ENCODE data around the gene MAB21L4.

Gene MAB21L4

DNA sequence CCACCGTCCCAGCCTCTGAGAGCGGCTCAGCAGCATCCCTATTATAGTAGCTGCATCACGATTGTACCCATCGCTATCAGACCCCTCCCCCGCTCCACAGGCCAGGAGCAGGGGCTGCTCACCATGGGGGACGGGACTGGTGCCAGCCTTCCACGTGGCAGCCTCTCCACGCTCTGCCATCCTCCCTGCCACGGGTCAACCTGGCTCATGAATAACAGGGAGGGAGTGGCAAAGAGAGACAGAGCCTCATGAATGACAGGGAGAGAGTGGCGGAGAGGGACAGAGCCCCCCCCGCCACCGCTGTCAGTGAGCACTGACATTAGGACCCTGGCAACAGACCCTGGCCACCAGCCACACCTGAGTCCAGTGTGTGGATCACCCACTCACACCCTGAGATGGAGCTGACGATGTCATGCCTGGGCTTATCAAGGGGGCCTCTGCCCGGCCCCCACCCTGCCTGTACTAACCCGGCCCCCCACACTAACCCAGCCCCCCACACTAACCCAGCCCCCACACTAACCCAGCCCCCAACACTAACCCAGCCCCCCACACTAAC lies 27.1 kb upstream of the MAB21L4 start:
- DNase-seq = no peak

DNA sequence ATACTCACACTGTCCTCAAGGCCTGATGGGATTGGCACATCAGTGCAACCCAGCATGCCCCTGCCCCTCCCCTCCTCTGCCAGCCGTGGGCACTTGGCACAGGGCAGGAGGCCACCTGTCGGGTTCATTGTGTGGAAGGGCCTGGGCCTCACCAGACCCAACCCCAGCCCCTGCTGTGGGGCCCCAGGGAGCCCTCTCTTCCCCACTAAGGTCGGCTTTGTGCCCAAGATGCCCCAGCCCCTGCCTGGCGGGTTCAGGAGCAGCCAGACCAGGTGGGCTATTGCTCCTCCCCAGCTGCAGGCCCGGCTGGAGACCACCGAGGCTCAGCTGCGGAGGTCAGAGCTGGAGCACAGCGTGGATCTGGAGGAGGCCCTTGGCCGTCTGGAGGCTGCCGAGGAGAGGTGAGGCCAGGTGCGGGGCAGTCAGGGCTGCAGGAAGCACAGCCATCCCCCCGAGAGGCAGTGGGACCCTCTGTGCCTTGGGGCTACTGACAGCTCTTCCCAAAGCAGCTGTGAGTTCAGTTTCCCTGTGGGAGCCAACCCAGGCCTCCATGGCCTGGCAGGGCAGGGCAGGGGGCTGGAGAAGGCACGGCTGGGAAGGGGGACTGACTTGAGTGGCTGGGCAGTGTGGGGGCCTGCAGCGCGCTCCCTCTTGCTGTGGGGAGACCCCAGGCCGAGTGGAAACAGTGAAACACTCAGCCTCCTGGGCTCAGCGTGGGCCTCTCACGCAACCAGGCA lies 26.5 kb upstream of the MAB21L4 start:
- no peak for DNase-seq

- no peak for DNase-seq
These were observed 26.0 kb upstream of the MAB21L4 start for GRCh38 chr2:240921995-240922244.

DNA sequence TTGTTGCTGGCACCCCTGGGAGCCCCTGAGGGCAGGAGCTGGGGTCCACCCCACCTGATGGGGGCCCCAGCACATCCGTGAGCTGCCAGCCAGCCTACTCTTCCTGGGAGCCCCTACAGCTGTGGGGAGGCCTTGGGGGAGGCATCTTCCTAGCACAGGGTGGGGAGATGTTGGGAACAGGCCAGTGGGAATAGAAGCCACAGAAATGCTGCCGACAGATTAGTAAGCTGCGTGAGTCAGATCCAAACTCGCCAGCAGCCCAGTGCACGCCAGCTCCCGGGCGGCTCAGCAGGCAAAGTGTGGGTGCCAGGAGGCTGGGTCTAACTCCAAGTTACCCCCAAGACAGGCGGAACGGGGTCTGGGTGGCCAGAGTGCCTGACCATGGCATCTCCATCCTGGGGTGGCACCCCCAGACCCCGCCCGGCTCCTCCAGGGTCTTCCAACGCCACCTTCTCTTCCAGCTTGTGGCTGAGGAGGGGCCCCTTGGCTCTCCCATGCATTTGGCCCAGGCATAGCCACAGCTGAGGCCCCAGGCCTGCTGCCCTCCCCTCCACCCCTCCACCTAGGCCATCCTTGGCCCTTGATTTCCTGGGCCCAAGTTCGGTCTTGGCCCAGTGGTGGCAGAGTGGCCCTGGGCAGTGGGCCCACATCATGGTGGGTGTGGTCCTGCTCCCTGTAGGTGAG lies 25.5 kb upstream of the MAB21L4 start:
- DNase-seq = no peak

GRCh38 chr2:240920783-240921231 lies 24.9 kb upstream of the MAB21L4 start:
- no peak for DNase-seq

DNA sequence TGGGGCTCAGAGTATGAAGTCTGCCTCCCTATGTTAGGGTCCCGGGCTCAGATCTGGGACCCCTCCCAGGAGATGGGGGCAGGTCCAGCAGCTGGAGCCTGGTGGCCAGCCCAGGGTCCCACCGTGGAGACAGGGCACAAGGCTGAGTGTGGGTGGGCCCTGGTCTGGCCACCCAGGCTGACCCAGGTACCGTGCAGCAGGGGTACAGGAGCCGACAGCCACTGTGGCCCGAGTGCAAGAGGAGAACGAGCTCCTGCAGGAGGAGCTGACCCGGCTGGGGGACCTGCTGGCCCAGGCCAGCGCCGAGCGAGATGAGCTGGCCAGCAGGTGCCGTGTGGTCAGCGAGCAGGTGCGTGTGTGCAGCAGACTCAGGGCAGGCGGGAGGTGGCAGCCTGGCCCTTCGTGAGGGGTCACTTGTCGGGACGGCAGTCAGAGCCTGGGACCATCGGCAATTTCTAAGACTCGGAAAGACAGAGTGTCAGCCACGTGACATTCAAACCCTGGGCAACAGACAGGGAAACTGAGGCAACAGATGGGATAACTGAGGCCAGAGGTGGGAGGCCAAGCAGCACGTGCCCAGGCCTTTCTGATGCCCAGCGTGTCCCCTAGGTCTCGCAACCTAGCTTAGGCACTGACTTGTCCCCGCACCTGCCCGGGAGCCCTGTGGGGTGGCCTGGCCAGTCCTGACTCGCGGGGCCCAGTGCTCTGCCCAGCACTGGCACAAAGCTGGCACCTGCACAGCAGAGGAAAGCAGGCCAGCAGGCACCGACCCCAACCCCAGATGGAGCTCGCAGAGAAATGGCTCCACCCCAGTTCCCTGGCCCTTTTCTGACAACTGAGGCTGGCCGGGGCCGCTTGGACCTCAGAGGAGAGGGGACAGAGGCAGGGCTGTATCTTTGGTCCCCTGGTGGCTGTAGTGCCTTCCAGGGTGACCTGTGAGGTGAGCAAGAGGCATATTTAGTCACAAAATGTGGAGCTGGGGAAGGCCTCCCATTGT lies 24.1 kb upstream of the MAB21L4 start:
- no peak for DNase-seq

GRCh38 chr2:240919161-240919781 lies 23.3 kb upstream of the MAB21L4 start:
- no peak for DNase-seq

DNA sequence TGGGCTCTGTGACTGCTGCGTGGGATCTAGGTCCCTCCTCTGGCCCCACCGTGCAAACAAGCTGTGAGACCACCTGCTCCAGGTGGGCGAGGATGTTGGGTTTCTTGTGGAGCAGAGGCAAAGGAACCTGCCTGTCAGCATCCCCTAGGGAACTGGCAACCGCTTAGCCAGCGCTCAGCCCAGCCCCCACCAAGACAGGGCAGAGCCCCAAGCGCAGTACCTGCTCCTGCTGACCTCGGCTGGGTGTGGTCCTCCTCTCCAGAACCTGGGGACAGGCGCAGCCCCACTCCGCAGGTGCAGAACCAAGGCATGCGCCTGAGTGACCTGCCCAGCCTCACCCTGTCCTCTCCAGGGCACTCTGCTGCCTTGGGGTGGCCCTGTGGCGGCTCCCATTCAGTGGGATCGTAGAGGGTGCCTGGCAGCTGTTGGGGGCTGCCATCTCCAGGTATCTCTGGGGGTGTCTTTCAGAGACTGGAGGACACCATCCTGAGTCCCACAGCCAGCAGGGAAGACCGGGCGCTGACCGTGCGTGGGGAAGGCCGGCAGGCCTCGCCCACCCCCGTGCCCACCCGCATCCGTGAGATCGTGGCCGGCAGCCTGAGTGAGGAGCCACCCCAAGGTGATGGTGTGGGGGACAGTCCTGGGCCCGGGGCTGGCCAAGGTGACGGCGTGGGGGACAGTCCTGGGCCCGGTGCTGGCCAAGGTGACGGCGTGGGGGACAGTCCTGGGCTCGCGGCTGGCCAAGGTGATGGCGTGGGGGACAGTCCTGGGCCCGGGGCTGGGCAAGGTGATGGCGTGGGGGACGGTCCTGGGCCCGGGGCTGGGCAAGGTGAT lies 22.5 kb upstream of the MAB21L4 start:
- DNase-seq = no peak

DNA sequence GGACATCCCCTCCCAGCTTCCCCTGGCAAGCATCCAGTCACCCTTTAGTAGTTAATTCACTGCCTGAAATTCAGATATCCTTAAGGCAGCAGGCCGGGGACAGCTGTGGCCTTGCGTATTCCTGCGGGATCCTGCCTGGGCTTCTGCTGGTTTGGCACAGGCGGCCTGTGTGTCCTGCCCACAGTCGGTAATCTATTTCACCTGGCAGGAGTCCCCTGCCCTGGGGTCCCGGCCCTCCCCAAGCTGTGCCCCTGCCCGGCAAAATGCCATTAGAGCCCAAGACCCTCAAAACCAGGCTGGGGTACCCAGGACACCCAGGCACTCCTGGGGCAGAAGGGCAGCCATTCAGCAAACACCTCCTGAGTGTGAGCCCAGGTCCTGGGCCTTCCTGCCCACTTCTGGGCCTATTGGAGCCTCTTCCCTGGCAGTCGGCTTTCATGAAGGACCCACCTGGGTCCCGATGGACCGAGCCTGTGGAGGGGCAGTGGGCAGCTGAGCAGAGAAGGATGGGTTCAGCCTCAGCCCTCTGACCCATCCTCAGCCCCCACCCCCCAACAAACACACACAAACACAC lies 21.8 kb upstream of the MAB21L4 start:
- no peak for DNase-seq

GRCh38 chr2:240917009-240917683 lies 21.2 kb upstream of the MAB21L4 start:
- DNase-seq = no peak

- DNase-seq = no peak
These were observed 20.6 kb upstream of the MAB21L4 start for GRCh38 chr2:240916571-240917008.

DNA sequence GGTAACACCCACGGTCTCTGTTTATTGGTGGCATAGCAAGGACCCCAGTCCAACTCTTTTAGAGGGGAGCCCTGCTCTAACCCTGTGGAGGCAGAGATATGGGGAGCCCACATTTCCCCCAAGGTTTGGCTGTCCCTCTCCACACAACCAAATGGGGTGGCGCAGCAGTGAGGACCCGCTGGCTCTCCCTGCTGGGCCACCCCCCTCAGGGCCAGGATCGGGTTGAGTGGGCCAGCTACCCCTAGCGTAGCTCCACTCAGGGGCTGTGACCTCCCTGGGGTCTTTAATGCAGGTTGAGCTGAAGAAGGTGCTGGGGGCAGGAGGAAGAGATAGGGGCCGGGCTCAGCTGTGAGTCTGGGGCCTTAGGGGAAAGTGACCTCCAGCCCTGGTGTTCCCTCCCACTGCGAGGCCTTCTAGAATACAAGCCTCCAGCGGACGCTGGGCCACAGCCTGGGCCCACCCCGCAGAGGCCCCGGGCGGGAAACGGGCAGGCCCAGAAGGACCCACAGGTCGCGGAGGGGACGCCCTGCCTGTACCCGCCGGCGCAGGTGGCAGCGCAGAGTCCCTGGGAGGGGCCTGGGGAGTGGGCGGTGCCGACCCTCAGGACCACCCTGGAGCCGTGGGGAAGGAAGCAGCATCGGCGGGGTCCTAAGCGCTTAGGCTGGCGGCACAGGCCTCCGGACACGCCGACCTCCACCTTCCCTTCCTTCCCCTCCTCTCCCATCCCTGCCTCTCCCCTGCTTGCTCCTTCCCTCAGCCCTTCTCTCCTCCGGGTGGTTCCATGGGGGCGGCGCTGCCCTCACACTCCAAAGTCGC lies 19.8 kb upstream of the MAB21L4 start:
- DNase-seq = no peak

DNA sequence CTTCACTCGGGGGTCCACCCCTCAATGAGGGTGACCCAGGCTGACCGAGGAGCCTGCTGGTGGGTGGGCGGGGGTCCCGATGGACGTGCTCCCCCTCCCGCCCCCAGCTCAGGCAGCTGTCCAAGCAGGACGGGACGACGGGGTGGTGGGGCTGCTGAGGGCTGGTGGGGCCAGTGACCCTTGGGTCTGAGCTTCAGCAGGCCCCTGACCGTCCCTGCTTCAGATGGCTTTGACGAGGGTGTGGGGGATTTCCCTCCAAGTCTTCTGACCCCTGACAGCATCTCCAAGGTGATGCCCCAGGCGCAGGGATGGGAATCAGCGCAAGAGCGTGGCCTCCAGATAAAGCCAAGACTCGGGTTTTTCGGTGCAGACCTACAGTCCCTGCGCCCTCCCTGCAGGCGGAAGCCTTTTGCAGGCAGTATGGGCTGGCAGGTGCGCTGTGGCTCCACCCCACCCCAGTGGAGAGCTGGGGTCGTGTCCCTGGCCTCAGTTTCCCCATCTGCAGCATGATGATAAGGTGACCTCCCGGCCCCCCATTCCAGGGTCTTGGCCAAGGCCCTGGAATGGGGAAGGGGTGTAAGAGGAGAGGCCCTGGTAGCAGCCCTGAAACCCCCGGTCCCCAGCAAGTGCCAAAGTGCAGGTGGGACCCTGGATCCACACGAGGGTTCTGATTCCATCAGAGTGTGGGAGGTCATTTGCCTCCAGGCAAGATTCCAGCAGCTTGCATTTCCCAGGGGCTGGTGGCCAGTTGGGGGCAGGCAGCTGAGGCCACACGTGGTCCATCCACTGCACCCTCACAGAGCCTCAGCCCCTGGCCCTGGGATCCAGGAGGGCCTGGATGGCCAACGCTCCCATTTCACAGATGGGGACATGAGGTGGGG lies 18.9 kb upstream of the MAB21L4 start:
- no peak for DNase-seq

DNA sequence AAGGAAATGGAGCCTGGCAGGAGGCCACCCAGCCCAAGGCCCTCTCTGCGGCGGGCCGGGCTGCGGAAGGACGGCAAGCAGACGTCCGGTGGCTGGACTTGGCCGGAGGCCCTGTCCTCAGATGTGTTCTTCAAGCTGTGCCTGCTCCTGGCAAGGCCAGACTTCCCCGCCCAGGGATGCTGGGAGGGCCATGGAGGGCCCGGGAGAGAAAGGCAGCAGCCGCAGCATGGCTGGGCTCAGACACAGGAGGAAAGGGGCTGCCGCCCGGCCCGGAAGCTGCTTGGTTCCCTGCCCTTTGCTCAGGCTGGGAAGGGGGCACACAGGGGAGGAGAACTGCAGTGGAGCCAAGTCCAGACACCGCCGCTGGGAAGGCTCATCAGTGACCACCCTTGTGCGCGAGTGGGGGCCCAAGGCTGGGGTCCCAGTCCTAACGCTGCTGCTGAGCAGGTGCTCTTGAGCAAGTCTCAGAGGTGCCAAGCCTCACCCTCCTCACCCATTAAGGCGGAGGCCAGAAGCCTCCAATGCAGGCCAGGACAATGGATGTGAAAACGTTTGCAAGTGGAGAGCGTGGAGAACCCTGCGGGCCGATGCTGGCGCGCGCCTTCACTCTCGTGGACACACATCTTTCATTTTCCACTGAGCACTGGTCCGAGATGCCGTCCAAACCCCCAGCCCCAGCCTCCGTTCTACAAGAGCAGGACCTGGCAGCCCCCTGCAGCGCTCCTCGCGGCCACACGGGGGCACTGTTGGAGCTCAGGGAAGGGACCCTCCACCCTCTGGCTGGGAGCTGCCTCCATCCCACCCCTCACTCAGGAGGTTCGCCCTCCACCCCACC lies 18.1 kb upstream of the MAB21L4 start:
- peak; percentile 45 to 47 for DNase-seq

DNA sequence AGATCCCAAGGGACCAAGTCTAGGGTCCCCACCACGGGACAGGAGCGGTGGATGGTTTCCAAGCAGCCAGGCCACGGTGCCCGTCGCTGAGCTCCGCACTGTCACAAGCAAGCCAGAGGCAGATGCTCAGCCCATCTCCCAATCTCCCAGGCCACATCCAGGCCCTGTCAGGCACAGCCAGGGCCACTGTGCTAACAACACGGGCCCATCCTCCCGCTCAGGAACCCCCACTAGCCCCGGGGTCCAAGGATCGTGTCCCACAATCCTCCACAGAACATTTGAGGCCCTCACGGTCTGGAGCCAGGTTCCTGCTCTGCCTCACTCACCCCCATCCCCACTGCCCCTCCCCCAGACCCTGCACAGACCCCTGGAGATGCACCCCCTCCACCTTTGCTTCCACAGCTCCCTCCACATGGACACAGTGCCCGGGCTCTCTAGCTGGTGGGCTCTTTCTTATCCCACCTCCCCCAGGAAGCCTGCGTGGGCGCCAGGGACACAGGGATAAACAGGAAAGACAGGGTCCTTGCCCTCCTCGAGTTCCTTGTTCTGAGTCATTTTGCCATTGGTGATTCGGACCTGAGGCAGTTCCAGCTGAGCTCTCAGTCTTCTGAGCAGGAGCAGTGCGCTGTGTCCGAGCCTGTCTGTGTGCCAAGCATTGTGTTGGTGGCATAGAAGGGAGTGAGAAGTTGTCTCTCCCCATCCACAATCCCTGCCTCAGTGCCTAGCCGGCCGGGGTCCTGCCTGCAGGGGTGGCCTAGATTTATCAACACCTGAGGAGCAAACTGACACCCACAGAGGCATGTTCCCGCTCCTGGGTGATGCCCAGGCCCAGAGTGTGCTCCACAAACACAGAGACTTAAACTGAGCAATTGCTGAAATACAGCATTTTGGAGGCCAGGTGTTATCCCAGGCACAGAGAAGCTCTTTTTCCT lies 17.2 kb upstream of the MAB21L4 start:
- no peak for DNase-seq

- DNase-seq = no peak
These were observed 15.8 kb upstream of the MAB21L4 start for GRCh38 chr2:240911641-240912265.
